Measurements from ENCODE around the gene DUOX2.
"Not testable (repeated sequence)": the region's sequence is repeated elsewhere in the genome, so short reads cannot be mapped to it uniquely, and the experiment has no call there.

The DUOX2 gene

GRCh38 chr15:45138814-45139765 is 25.1 kb upstream of the DUOX2 start:
- DNase-seq: no peak

GRCh38 chr15:45137703-45138102 is 23.7 kb upstream of the DUOX2 start:
- no peak for DNase-seq

DNA sequence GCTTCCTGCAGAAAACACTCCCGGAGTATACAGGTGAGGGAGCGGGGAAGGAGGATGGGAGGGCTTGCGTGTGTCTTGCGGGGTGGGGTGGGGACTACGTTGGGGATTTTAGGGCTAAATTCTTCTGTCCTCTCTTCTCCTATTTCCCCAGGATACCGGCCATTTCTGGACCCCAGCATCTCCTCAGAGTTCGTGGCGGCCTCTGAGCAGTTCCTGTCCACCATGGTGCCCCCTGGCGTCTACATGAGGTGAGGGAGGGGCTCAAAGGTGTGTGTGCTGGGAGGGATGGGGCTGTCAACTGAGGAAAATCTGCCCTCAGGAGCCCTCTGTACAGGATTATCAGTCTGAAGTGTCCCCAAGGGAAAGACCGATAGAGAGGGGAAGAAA is 22.4 kb upstream of the DUOX2 start:
- DNase-seq: no peak

- not testable (repeated sequence) for DNase-seq
These were observed 21.9 kb upstream of the DUOX2 start for GRCh38 chr15:45135705-45136377.

GRCh38 chr15:45134682-45135604 is 21.0 kb upstream of the DUOX2 start:
- no peak for DNase-seq

DNA sequence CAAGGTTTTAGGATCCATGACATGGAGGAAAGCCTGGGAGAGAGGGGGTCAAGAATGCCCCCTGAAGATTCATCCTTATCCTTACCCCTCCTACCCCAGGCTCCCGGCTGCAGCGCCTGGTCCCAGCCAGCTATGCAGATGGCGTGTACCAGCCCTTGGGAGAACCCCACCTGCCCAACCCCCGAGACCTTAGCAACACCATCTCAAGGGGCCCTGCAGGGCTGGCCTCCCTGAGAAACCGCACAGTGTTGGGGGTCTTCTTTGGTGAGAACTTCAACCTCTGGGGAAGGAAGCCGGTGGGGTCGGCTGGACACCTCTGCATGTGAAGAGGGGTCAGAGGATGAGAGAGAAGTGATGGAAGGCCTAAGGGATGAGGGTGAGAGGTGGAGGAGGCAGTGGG is 20.1 kb upstream of the DUOX2 start:
- no peak for DNase-seq

DNA sequence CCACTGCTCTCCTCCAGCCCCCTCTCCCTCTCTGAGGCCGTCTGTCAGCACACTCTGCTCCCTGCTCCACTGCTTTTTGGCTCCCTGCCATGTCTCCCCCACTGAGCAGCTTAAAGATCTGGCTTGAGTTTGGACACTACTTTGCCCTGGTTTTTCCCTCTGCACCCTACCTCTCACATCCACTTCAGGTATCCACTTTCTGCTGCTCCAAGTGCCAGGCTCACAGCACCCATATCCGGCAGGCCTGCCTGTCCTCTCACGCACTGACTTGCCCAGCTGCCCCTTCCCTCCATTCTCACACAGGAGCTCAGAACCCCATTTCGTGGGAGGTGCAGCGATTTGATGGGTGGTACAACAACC is 19.6 kb upstream of the DUOX2 start:
- no peak for DNase-seq

GRCh38 chr15:45132844-45133560 is 19.0 kb upstream of the DUOX2 start:
- DNase-seq: no peak

- no peak for DNase-seq
These were observed 17.5 kb upstream of the DUOX2 start for GRCh38 chr15:45131510-45131909.

GRCh38 chr15:45130291-45131000 is 16.5 kb upstream of the DUOX2 start:
- DNase-seq: no peak

GRCh38 chr15:45129651-45130129 is 15.7 kb upstream of the DUOX2 start, which contains the start of the genes DUOX1 and DUOXA1:
TSS of gene DUOX1 (plus strand) at chr15:45129994. CDS start at chr15:45131967, 1,973 bp downstream.
TSS of gene DUOXA1 (minus strand) at chr15:45129879. CDS start at chr15:45123014, 6,865 bp downstream.
- DNase-seq: no peak

DNA sequence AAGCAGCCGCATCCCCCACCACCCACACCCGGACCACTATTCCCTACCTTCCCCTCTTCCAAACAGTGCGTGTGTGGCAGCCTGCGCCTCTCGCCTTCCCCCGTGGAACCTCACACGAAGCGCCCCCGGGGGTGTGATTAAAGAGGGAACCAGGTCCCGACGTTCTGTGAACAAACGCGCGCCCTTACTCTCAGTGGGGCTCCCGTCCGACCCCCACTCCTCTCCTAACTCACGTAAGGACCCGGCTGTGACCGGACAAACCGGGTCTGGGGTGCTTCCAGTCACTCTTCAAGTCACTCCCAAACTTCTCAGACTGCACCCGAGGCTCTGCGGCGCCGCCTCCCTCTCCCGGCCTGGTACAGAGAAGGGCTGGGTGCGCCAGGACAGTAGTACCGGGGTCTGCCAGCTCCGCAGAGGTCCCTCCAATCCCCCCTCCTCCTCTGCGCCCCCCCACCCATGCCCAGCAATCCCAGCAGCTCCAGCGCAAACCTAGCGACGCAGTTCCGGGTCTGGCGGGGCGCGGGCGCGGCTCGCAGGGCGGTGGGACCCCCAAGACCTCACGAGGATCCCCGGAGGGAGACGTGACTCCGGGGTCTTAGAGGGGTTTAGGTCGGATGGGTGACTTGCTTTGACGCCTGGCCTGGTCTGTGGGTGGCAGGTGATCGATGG is 15.1 kb upstream of the DUOX2 start:
- no peak for DNase-seq

DNA sequence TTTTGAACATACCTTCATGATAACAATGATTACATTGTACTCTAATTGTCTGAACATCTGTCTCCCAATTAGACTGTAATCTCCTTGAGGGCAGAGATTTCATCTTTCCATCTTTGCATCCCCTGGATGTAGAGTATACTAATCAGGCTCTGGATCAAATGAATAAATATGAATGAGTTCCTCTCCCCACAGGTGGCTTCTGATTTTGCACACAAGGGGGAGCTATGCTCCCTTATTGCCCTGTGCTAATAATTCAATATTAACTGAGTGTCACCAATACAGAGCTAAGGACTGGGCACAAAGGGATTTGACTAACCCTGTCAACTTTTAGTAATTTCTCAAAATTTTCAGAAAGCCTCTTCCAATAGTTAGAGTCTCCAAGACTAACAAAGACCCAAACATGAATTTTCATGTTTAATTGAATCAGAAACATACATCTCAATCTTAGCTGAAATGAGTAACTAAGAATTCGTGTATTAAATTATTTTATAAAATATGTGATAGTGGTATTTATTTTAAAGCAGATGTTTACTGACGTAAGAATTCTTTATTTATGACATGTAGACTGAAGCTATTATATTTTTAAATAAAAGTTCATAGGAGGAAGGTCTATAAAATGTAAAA is 12.7 kb upstream of the DUOX2 start:
- no peak for DNase-seq

DNA sequence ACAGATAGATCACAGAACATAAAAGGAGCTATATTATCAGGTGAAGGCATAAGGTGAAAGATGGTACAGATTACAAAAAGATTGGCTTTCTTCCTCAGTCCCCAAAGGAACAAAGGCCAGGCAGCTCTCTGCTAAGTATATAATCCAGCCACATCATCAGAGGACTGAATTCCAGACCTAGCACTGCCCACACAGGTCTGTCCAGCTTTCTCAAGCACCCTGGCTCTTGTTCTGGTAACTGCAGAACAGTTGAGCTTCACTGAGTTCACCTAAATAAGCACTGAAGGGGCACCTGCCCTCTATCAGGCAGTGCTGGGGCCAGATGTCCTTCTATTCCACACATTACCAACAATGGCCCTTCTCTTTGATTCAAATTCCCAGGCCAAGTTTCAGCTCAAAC is 9.4 kb upstream of the DUOX2 start:
- DNase-seq: no peak

DNA sequence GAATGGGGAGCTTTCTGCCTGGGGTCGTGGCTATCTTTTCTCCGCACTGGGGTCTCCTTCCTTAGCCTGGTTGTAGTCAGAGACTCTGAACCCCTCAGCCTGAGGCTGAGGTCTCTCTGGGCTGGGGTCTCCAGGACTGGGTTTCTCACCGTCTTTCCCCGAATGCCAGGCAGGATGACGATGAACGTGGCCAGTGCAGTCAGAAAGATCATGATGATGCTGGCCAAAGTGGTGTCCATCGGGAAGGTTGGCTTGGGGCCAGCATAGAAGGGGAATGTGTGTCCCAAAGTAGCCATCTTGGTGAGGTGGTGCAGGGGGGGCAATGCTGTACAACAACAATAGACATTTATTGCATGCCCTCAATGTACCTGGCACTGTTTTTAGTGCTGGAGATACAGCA is 8.7 kb upstream of the DUOX2 start:
- no peak for DNase-seq

- no peak for DNase-seq
These were observed 7.9 kb upstream of the DUOX2 start for GRCh38 chr15:45121706-45122417.

DNA sequence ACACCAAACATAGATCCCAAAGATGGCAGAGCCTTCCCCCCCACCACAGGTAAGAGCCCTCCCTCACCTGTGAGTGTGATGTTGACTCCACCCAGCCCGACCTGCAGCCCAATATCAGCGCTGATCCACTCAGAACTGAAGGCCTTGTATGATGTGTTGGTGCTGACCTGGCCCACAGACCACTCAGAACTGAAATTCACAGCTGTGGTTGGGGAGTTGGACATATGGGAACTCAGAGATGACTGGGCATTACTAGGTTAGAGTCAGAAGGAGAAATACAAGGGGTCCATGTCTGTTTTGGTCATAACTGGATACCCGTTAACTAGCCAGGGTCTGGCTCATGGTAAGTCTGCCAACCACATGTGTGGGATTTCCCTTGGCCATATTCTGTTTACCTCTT is 7.0 kb upstream of the DUOX2 start:
- no peak for DNase-seq

DNA sequence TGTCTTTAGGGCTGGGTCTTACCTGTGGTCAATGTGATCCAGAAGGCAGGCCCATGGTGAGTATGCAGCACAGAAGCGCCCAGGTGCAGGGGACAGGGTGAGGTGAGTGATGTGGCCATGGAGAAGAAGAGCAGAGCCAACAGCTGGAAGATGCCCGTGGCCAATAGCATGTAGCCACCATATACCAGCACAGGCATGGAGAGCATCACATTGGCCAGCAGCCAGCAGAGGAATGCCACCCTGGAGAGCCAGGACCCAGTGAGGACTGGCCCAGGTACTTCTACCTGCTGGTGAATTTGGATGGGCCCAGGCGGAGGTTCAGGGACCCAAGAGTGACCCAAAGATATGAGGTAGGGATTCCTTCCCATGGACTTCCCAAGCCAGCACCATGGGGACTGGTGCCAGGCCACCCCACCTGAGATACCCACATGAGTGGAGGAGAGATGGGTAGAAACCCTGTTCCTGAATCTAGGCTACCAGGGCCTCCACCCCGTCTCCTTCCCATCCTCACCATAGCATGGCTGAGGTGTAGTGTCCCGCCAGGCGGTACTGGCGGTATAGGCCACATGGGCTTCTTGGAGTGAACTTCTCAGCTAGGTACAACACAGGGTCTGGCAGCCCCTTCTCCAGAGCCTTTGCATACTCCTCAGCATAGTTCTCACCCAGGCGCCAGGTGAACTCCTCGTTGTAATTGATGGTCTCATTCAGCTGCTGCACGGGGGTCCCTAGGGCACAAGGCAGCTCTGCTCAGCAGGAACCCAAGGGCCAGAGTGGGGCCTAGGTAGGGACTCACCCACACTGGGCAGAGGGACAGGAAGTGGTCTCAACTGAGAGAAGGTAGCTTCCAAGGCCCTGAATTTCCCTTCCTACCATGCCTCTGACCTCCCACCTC is 6.4 kb upstream of the DUOX2 start:
- DNase-seq: no peak

DNA sequence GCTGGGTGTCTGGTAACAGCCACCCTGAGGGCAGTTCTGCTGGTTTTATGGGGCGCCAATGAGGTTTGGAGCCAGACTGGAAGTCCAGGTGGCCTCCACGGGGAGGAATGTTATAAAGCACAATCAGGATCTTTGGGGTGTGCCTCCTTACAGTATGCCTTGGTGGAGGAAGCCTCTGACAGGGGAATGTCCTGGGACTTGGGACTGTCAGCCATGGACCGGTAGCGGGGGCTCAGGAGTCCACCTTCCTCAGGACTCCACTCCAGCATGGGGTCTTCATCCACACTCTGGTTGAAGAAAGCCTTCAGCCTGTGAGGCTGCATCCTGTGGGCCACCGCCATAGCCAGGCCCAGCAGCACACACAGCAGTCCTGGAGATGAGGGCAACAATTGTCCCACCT is 5.0 kb upstream of the DUOX2 start:
- DNase-seq: no peak
